ENCODE results near the gene CEP164. TPM values are rescaled to one million over a fixed set of nuclear protein-coding genes. Genes with fewer than 3 reads are reported as not detected.

The CEP164 gene
- total RNA-seq, 1 donor from 2014 or later: 25.2 TPM

GRCh38 chr11:117292616-117293015 lies 35.0 kb upstream of the CEP164 start:
- TF ChIP-seq CTCF (IDR thresholded peaks at IDR 0.05): no peak
- DNase-seq: no peak
- intact Hi-C loops (cut with DNase I): no loop called here
- Histone ChIP-seq H3K9me3 (no peaks in the 10 kb centered on the region), H3K36me3 (peaks cover 52% of the 10 kb centered on the region), H3K27me3 (no peaks in the 10 kb centered on the region), H3K4me1 (peaks cover under 1% of the 10 kb centered on the region), H3K27ac (no peak overlapping the region), H3K4me3 (no peak overlapping the region)
- ATAC-seq: no peak

- H3K27ac ChIP-seq: no peak overlapping the region
- no peaks in the 10 kb centered on the region for H3K9me3 ChIP-seq
- TF ChIP-seq CTCF (IDR thresholded peaks at IDR 0.05): no peak
- H3K27me3 ChIP-seq: no peaks in the 10 kb centered on the region
- DNase-seq: no peak
- intact Hi-C loops (cut with DNase I): no loop called here
- peaks cover 22% of the 10 kb centered on the region for H3K36me3 ChIP-seq
- H3K4me1 ChIP-seq: no peaks in the 10 kb centered on the region
- no peak for ATAC-seq
- H3K4me3 ChIP-seq: no peak overlapping the region
Observed at GRCh38 chr11:117295438-117296137, 32.1 kb upstream of the CEP164 start.

- no peak for DNase-seq
- H3K9me3 ChIP-seq: no peaks in the 10 kb centered on the region
- peaks cover 10% of the 10 kb centered on the region for H3K36me3 ChIP-seq
- TF ChIP-seq CTCF (IDR thresholded peaks at IDR 0.05): no peak
- H3K27me3 ChIP-seq: no peaks in the 10 kb centered on the region
- no peaks in the 10 kb centered on the region for H3K4me1 ChIP-seq
- intact Hi-C loops (cut with DNase I): no loop called here
- H3K4me3 ChIP-seq: no peak overlapping the region
- H3K27ac ChIP-seq: no peak overlapping the region
- ATAC-seq: no peak
Observed at GRCh38 chr11:117296881-117297280, 30.8 kb upstream of the CEP164 start.

GRCh38 chr11:117298195-117298594 lies 29.5 kb upstream of the CEP164 start:
- no peaks in the 10 kb centered on the region for H3K9me3 ChIP-seq
- no peak overlapping the region for H3K27ac ChIP-seq
- no peak overlapping the region for H3K4me3 ChIP-seq
- intact Hi-C loops (cut with DNase I): no loop called here
- H3K36me3 ChIP-seq: peaks cover 10% of the 10 kb centered on the region
- no peaks in the 10 kb centered on the region for H3K27me3 ChIP-seq
- H3K4me1 ChIP-seq: no peaks in the 10 kb centered on the region
- DNase-seq (no peak), ATAC-seq (no peak)
- no peak for TF ChIP-seq CTCF (IDR thresholded peaks at IDR 0.05)

- Histone ChIP-seq H3K9me3 (no peaks in the 10 kb centered on the region), H3K27me3 (no peaks in the 10 kb centered on the region), H3K27ac (no peak overlapping the region), H3K36me3 (peaks cover 6% of the 10 kb centered on the region), H3K4me1 (no peaks in the 10 kb centered on the region), H3K4me3 (no peak overlapping the region)
- no peak for ATAC-seq
- intact Hi-C loops (cut with DNase I): no loop called here
- TF ChIP-seq CTCF (IDR thresholded peaks at IDR 0.05): no peak
- DNase-seq: no peak
Observed at GRCh38 chr11:117299351-117300282, 28.0 kb upstream of the CEP164 start.
